GM20431 (cell line): ENCODE data around the gene CLIC2.

Experiments
- in situ Hi-C: fragments of 300-500 bp; cut with MseI, MboI; formaldehyde crosslinking; loops from one replicate; pipeline ENCODE4 v1.15.0; 2020; ENCODE audit warnings: low sequenced_read_pairs; ENCODE audit not compliant: unreplicated experiment

The CLIC2 gene

GRCh38 chrX:155263854-155264628, 70.4 kb downstream of the CLIC2 start, which contains the start of gene RAB39B:
Gene RAB39B, minus strand, starts transcription at chrX:155264491. Its CDS starts 203 bp downstream, at chrX:155264288.
- in situ Hi-C loops, result no loop called here

GRCh38 chrX:155262970-155263754, 71.3 kb downstream of the CLIC2 start:
- in situ Hi-C loops, result no loop called here

GRCh38 chrX:155259752-155260151, 74.7 kb downstream of the CLIC2 start:
- in situ Hi-C loops, result no loop called here

- in situ Hi-C loops, result no loop called here
Measured at GRCh38 chrX:155251391-155251790, 83.0 kb downstream of the CLIC2 start.

DNA sequence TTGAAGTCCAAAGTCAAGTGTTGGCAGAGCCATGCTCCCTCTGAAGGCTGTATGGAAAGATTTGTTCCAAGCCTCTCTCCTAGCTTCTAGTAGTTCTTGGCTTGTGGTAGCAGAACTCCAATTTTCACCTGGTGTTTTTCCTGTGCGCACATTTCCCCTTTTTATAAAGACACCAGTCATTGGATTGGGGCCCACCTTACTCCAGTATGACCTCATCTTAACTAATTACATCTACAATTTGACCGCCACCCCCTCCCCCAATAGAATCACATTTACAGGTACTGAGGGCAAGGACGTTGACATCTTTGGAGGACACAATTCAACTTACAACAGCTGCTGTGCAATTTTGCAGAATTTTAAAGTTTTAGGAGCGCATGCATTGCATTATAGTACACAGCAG, 86.9 kb downstream of the CLIC2 start:
- in situ Hi-C loops, result no loop called here

DNA sequence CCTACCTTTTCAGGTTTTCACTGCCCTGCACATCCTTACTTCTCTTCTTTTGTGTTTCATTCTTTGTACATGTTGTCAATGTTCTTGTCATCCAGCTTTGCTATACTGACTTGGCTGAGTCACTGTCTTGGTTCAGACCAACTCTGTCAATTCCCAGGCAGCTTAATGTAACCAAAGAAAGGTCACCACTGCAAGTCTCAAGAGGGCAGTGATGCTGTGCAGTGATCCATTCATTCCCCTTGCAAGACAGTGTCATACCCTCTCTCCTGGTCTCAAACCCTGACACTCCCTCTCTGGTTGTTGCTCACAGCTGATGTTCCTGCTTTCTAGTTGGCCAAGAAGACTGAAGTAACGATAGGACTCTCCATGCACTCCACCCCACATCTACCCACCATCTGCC, 87.7 kb downstream of the CLIC2 start:
- in situ Hi-C loops, result no loop called here

- in situ Hi-C loops, result no loop called here
Measured at GRCh38 chrX:155242300-155242699, 92.1 kb downstream of the CLIC2 start.

DNA sequence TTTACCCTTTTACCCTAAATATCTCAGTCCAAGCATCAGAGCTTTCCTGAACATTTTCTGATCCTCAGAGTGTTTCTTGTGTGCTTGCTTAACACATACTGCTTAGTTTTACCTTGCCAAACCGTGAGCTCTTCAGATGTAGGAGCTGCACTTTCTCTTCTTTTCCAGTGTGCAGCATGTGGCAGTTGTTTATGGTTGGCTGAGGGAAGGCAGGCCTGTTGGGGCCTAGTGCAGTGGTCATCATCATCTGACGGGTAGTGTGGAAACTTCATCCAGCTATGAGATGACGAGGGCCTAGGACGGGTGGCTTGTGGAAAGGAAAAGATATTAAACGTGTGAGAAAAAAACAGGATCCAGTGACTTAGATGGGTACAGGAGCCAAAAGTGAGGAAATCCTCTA, 96.7 kb downstream of the CLIC2 start:
- in situ Hi-C loops, result no loop called here

GRCh38 chrX:155235891-155236290, 98.5 kb downstream of the CLIC2 start:
- in situ Hi-C loops, result no loop called here

DNA sequence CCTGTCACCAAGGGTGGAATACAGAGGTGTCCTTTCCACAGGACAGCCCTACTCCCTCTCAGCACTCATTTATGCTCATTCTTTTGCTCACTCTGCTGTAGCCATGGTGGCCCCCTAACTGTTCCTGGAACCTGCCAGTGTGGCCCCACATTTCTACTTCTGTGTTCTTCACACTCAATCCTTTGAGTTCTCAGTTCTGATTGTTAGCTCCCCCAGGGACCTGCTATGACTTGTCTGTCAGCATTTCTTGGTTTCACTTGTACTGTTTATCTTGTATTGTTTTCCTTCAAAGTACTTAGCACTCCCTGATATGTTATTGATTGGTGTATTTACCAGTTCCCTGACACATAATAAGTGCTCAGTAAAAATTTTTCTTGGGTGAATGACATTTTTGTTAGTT, 103.3 kb downstream of the CLIC2 start:
- in situ Hi-C loops, result no loop called here
